GM12864 (cell line): Measurements from ENCODE around the gene ARHGAP29.

ENCODE experiments used
- DNase-seq: peaks from one replicate; pipeline ENCODE4 v3.0.0-alpha.2; 2011; ENCODE audit warnings: low read depth
- H3K4me3 ChIP-seq: 2 replicates; pipeline ENCODE4 v1.5.1; 2011; ENCODE audit warnings: mild to moderate bottlenecking, low read depth, low read length, control low read depth
- TF ChIP-seq, protein P1 (sequence below): IDR thresholded peaks from 2 replicates; pipeline ENCODE4 v1.5.1; 2011; ENCODE audit warnings: low read depth, mild to moderate bottlenecking, moderate library complexity, low read length, control low read depth, inconsistent platforms; ENCODE audit errors: missing control alignments

ARHGAP29 gene

DNA sequence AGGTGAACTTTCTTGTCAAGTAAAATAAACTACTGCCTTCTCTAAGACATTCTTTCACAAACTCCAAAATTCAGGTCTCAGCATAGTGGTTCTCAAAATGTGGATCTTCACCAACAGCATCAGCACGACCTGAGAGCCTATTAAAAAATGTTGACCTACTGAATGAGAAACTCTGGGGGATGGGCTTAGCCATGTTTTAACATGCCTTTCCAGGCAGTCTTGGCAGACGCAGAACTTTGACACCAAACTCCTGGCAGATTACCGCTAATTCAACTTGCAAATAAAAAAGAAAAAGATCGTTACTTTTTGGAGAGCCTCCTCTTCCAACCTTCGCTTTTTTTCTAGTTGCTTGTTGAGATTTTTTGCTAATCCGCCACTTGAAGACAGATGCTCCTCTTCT is 35.1 kb downstream of the ARHGAP29 start:
- DNase-seq: no peak
- H3K4me3 ChIP-seq: no peak overlapping the region
- TF ChIP-seq, protein P1, sequence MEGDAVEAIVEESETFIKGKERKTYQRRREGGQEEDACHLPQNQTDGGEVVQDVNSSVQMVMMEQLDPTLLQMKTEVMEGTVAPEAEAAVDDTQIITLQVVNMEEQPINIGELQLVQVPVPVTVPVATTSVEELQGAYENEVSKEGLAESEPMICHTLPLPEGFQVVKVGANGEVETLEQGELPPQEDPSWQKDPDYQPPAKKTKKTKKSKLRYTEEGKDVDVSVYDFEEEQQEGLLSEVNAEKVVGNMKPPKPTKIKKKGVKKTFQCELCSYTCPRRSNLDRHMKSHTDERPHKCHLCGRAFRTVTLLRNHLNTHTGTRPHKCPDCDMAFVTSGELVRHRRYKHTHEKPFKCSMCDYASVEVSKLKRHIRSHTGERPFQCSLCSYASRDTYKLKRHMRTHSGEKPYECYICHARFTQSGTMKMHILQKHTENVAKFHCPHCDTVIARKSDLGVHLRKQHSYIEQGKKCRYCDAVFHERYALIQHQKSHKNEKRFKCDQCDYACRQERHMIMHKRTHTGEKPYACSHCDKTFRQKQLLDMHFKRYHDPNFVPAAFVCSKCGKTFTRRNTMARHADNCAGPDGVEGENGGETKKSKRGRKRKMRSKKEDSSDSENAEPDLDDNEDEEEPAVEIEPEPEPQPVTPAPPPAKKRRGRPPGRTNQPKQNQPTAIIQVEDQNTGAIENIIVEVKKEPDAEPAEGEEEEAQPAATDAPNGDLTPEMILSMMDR: no peak

DNA sequence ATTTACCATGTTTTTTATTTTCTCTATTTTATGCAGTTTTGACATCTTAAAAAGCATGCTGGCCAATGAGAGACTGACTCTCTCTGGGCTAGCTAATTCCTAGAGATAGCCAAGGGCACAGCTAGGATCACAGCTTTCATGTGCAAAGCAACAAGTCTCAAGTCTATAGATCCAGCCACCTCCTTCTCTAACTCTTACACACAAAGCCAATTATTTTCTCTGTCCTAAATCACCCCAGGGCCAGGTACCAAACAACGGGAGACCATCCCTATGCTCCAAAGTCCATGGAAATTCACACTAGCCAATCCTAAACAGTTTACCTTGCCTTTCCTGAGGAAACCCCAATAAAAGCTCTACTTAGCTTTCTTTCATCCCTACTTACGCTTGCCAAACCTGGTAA is 38.0 kb downstream of the ARHGAP29 start:
- DNase-seq: no peak
- TF ChIP-seq, protein P1: no peak

DNA sequence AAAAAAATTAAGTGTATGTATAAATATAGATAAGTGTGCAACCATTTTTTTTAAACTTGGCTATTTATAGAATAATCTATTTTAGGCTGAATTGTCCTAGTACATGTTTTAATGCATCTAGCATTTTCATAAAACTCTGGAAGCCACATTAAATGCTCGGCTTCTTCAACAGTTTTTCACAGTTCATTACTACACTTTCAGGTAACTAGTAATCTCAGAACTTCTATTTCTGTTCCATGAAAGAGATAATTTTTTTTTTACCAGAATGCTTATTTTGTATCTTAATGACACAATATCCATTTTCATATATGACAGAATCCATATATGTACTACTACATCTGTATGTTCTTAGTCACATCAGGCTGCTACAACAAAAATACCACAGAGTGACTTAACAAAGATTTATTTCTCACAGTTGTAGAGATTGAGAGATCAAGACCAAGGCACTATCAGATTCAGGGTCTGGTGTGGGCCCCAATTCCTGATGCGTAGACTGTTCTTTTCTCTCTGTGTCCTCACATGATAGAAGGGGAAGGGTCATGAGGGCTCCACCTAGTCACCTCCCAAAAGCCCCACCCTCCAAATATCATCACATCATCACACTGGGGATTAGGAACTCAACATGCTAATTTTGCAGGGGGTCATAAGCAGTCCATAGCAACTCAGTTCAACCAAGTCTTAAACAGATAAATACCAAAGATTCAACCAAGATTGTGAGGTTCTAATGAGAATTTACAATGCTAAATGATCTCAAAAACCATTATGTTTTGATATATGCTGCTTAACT is 43.1 kb downstream of the ARHGAP29 start:
- H3K4me3 ChIP-seq: no peak overlapping the region
- TF ChIP-seq, protein P1: no peak
- DNase-seq: no peak

More for the DNA sequence above, 38.0 kb downstream of the ARHGAP29 start:
- no peak overlapping the region for H3K4me3 ChIP-seq

DNA sequence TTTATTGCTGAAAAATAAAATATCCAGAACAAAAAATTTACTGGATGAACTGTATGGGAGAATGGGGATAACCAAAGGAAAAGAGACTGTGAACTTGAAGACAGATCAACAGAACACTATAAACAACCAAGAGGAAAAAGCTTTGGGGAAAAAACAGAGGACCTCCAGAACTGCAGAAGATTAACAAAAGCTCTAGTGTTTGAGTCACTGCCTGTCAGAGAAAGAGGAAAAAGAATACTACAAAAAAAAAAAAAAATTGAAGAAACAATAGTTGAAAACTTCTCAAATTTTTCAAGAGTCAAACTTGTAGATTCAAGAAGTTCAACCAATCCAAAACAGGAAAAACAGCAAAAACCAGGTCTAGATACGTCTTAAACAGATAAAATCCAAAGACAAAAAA is 44.3 kb downstream of the ARHGAP29 start:
- no peak for DNase-seq
- TF ChIP-seq, protein P1: no peak
- no peak overlapping the region for H3K4me3 ChIP-seq

DNA sequence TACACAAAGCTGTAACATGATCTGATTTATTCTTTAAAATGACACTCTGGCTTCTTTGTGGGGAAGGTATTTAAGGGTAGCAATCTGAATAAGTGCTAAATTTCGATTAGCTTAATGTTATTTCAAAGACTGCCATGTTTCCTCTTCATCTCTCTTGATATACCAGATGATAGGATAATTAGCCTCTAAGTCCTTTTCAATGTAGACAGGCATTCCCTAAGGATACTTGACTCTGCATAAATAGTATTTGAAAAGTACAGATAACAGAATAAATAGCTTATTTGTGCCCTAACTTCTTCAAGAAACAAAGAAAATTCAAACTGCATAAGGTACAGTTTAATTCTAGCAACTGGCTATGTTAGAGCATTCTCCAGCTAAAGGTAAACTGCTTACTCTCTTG is 46.2 kb downstream of the ARHGAP29 start:
- DNase-seq: no peak
- H3K4me3 ChIP-seq: no peak overlapping the region
- TF ChIP-seq, protein P1: no peak

DNA sequence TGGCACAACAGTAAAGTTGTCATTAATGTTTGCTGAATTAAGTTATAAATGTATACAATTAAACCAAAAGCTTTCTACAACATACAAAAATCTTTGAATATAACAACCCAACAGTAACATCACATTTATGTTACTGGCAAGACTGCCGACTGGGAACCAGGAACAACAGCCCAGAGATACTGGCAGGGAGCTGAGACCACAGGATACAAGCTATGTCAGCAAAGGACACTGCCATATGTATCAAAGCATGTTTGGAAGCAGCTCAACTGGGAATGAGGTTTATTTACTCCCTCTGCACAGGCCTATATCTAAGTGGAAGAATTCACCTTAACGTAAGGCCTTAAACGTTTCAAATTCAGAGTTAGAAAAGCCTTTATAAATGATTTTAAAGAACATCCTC is 50.4 kb downstream of the ARHGAP29 start:
- no peak overlapping the region for H3K4me3 ChIP-seq
- DNase-seq: no peak
- TF ChIP-seq, protein P1: no peak
